GM21390 (cell line): ENCODE measurements around the gene LGALS9.

Source experiments
- ATAC-seq: cut with Tn5 transposase; IDR thresholded peaks from one replicate; pipeline ENCODE4 v1.9.1; 2021; ENCODE audit not compliant: unreplicated experiment

Gene LGALS9

GRCh38 chr17:27630607-27631410 is at the start of gene LGALS9:
Gene LGALS9 (plus strand): TSS chr17:27631188. CDS start chr17:27631266, 78 bp downstream.
- ATAC-seq, result peak; percentile 56

- no peak for ATAC-seq
Measured at GRCh38 chr17:27582696-27583095, 48.3 kb upstream of the LGALS9 start.

GRCh38 chr17:27585153-27585681 is 45.8 kb upstream of the LGALS9 start:
- ATAC-seq, result peak; percentile 51

GRCh38 chr17:27585792-27586191 is 45.2 kb upstream of the LGALS9 start:
- ATAC-seq, result no peak

- no peak for ATAC-seq
Measured at GRCh38 chr17:27586203-27586721, 44.7 kb upstream of the LGALS9 start.

GRCh38 chr17:27588354-27588753 is 42.6 kb upstream of the LGALS9 start:
- ATAC-seq, result no peak

- ATAC-seq, result no peak
Measured at GRCh38 chr17:27590864-27591263, 40.1 kb upstream of the LGALS9 start.

GRCh38 chr17:27591986-27592385 is 39.0 kb upstream of the LGALS9 start:
- no peak for ATAC-seq

- ATAC-seq, result no peak
Measured at GRCh38 chr17:27593232-27593856, 37.6 kb upstream of the LGALS9 start.

GRCh38 chr17:27593857-27594255 is 37.1 kb upstream of the LGALS9 start:
- ATAC-seq, result no peak

GRCh38 chr17:27595208-27595607 is 35.8 kb upstream of the LGALS9 start:
- ATAC-seq, result no peak

- ATAC-seq, result no peak
Measured at GRCh38 chr17:27596096-27596495, 34.9 kb upstream of the LGALS9 start.

- ATAC-seq, result no peak
Measured at GRCh38 chr17:27596566-27597187, 34.3 kb upstream of the LGALS9 start.

- ATAC-seq, result no peak
Measured at GRCh38 chr17:27597188-27597580, 33.8 kb upstream of the LGALS9 start.

- ATAC-seq, result no peak
Measured at GRCh38 chr17:27597783-27598320, 33.1 kb upstream of the LGALS9 start.

- ATAC-seq, result no peak
Measured at GRCh38 chr17:27598337-27599050, 32.5 kb upstream of the LGALS9 start.

GRCh38 chr17:27600471-27600870 is 30.5 kb upstream of the LGALS9 start:
- no peak for ATAC-seq

- no peak for ATAC-seq
Measured at GRCh38 chr17:27601069-27601974, 29.7 kb upstream of the LGALS9 start.

GRCh38 chr17:27601975-27602302 is 29.0 kb upstream of the LGALS9 start:
- no peak for ATAC-seq
